SK-N-MC (cell line): ENCODE data around the gene PCSK6.

Source experiments
- DNase-seq: peaks from one replicate; pipeline ENCODE4 v3.0.0-alpha.2; 2011; ENCODE audit warnings: low read depth, low spot score
- H3K27ac ChIP-seq: fragments of 200-600 bp; sonication (generic); 2 replicates; pipeline ENCODE4 v1.5.1; 2016; ENCODE audit warnings: mixed run types
- H3K36me3 ChIP-seq: fragments of 200-600 bp; sonication (generic); 2 replicates; pipeline ENCODE4 v1.6.1; 2017; ENCODE audit warnings: antibody characterized with exemption, low read length, mixed read lengths; ENCODE audit not compliant: insufficient read depth
- H3K4me3 ChIP-seq: fragments of 200-600 bp; sonication (generic); 2 replicates; pipeline ENCODE4 v1.5.1; 2016
- H3K9ac ChIP-seq: fragments of 200-600 bp; sonication (generic); 2 replicates; pipeline ENCODE4 v1.8.0; 2017; ENCODE audit warnings: mixed run types, mixed read lengths; ENCODE audit not compliant: insufficient read length
- H3K9me3 ChIP-seq: fragments of 200-600 bp; sonication (generic); 2 replicates; pipeline ENCODE4 v1.6.1; 2017; ENCODE audit warnings: low read depth, mild to moderate bottlenecking, antibody characterized with exemption, low read length, moderate library complexity, mixed read lengths
- EZH2 ChIP-seq: fragments of 200-600 bp; sonication (generic); IDR thresholded peaks from one replicate; pipeline ENCODE4 v1.6.1; 2017; ENCODE audit warnings: antibody characterized with exemption
- FOXP2 ChIP-seq: optimal IDR thresholded peaks from 2 replicates; pipeline ENCODE3; 2011; ENCODE audit warnings: mild to moderate bottlenecking, moderate library complexity; ENCODE audit not compliant: insufficient read depth; ENCODE audit errors: extremely low read length, control extremely low read depth
- POLR2AphosphoS5 ChIP-seq: IDR thresholded peaks from 2 replicates; pipeline ENCODE4 v1.6.1; 2012; ENCODE audit warnings: mild to moderate bottlenecking, low read depth, low read length, borderline replicate concordance

Gene PCSK6

GRCh38 chr15:101389362-101389761 lies 100.1 kb downstream of the PCSK6 start:
- Histone ChIP-seq H3K36me3 (no peaks in the 10 kb centered on the region; the same call in 1 of the 2 replicates), H3K9me3 (no peaks in the 10 kb centered on the region), H3K9ac (no peak overlapping the region), H3K4me3 (no peak overlapping the region), H3K27ac (no peak overlapping the region)
- no peak for DNase-seq
- TF ChIP-seq FOXP2 (no peak), EZH2 (no peak), POLR2AphosphoS5 (no peak)

- no peak for DNase-seq
- TF ChIP-seq EZH2, result no peak
- no peak for TF ChIP-seq FOXP2
- TF ChIP-seq POLR2AphosphoS5, result no peak
- H3K27ac ChIP-seq, result no peak overlapping the region
- H3K9me3 ChIP-seq, result no peaks in the 10 kb centered on the region
- H3K36me3 ChIP-seq, result no peaks in the 10 kb centered on the region; the same call in 1 of the 2 replicates
- H3K9ac ChIP-seq, result no peak overlapping the region
- H3K4me3 ChIP-seq, result no peak overlapping the region
Observed at GRCh38 chr15:101388046-101388445, 101.5 kb downstream of the PCSK6 start.

- Histone ChIP-seq H3K4me3 (no peak overlapping the region), H3K36me3 (no peaks in the 10 kb centered on the region; the same call in 1 of the 2 replicates), H3K9ac (no peak overlapping the region), H3K9me3 (no peaks in the 10 kb centered on the region), H3K27ac (no peak overlapping the region)
- TF ChIP-seq POLR2AphosphoS5 (no peak), EZH2 (no peak), FOXP2 (no peak)
- DNase-seq, result no peak
Observed at GRCh38 chr15:101387574-101387973, 101.9 kb downstream of the PCSK6 start.

GRCh38 chr15:101386967-101387366 lies 102.5 kb downstream of the PCSK6 start:
- TF ChIP-seq EZH2 (no peak), POLR2AphosphoS5 (no peak), FOXP2 (no peak)
- Histone ChIP-seq H3K4me3 (no peak overlapping the region), H3K9me3 (no peaks in the 10 kb centered on the region), H3K36me3 (no peaks in the 10 kb centered on the region; the same call in 1 of the 2 replicates), H3K9ac (no peak overlapping the region), H3K27ac (no peak overlapping the region)
- DNase-seq, result no peak

- Histone ChIP-seq H3K9me3 (no peaks in the 10 kb centered on the region), H3K27ac (no peak overlapping the region), H3K36me3 (no peaks in the 10 kb centered on the region; the same call in 1 of the 2 replicates), H3K4me3 (no peak overlapping the region), H3K9ac (no peak overlapping the region)
- no peak for DNase-seq
- TF ChIP-seq EZH2, result no peak
Observed at GRCh38 chr15:101386006-101386405, 103.5 kb downstream of the PCSK6 start.

GRCh38 chr15:101384276-101384675 lies 105.2 kb downstream of the PCSK6 start:
- DNase-seq, result no peak
- Histone ChIP-seq H3K9ac (no peak overlapping the region), H3K27ac (no peak overlapping the region), H3K36me3 (no peaks in the 10 kb centered on the region; the same call in 1 of the 2 replicates), H3K4me3 (no peak overlapping the region), H3K9me3 (no peaks in the 10 kb centered on the region)
- TF ChIP-seq POLR2AphosphoS5 (no peak), EZH2 (no peak), FOXP2 (no peak)

GRCh38 chr15:101382544-101382943 lies 107.0 kb downstream of the PCSK6 start:
- H3K36me3 ChIP-seq, result no peaks in the 10 kb centered on the region; the same call in 1 of the 2 replicates
- DNase-seq, result no peak
- no peak for TF ChIP-seq EZH2
- TF ChIP-seq FOXP2, result no peak
- no peak for TF ChIP-seq POLR2AphosphoS5
- no peak overlapping the region for H3K9ac ChIP-seq
- H3K27ac ChIP-seq, result no peak overlapping the region
- no peak overlapping the region for H3K4me3 ChIP-seq
- no peaks in the 10 kb centered on the region for H3K9me3 ChIP-seq

GRCh38 chr15:101381671-101382212 lies 107.8 kb downstream of the PCSK6 start:
- TF ChIP-seq POLR2AphosphoS5 (no peak), EZH2 (no peak), FOXP2 (no peak)
- Histone ChIP-seq H3K9ac (no peak overlapping the region), H3K9me3 (no peaks in the 10 kb centered on the region), H3K27ac (no peak overlapping the region), H3K4me3 (no peak overlapping the region), H3K36me3 (no peaks in the 10 kb centered on the region; the same call in 1 of the 2 replicates)
- DNase-seq, result no peak

- TF ChIP-seq FOXP2 (no peak), EZH2 (no peak), POLR2AphosphoS5 (no peak)
- Histone ChIP-seq H3K36me3 (no peaks in the 10 kb centered on the region; the same call in 1 of the 2 replicates), H3K27ac (no peak overlapping the region), H3K4me3 (no peak overlapping the region), H3K9me3 (no peaks in the 10 kb centered on the region), H3K9ac (no peak overlapping the region)
- no peak for DNase-seq
Observed at GRCh38 chr15:101380146-101380545, 109.4 kb downstream of the PCSK6 start.
